SK-N-SH (cell line): ENCODE data around the gene PPP1R9A. TPM values are rescaled to one million over a fixed set of nuclear protein-coding genes. Genes with fewer than 3 reads are reported as not detected.

Experiments used
- CTCF ChIA-PET: fragments of 300-600, 350-600 bp; formaldehyde crosslinking; extraction: SDS; loops from one replicate; lab custom pipeline; 2021; lab: Yijun Ruan, JAX
- POLR2A ChIA-PET: fragments of 350-600 bp; sonication (Branson Sonifier 250); formaldehyde crosslinking; extraction: SDS; loops from one replicate; lab custom pipeline; 2020; ENCODE audit warnings: antibody characterized with exemption, inconsistent platforms; lab: Yijun Ruan, JAX
- DNase-seq: peaks from one replicate; pipeline ENCODE4 v3.0.0; 2012
- H2AFZ ChIP-seq: fragments of 200-600 bp; sonication (generic); 2 replicates; pipeline ENCODE4 v1.8.1; 2016; ENCODE audit warnings: antibody characterized with exemption, mild to moderate bottlenecking, low read depth
- H3F3A ChIP-seq: fragments of 200-600 bp; sonication (generic); replicated peaks from 2 replicates; pipeline ENCODE3; 2016; ENCODE audit warnings: antibody characterized with exemption, mild to moderate bottlenecking; ENCODE audit not compliant: insufficient read depth
- H3K27ac ChIP-seq, 2 experiments: fragments of 200-500 bp in 1 of 2; fragments of 200-600 bp in 1 of 2; sonication (Bioruptor generic) in 1 of 2; sonication (generic), shearing (Covaris generic) in 1 of 2; 2 replicates each; pipeline versions ENCODE4 v1.5.1 to v1.6.1; 2014 to 2016; ENCODE audit warnings: low read depth in 2 of 2, inconsistent platforms in 1 of 2, low read length in 1 of 2, mild to moderate bottlenecking in 1 of 2, mixed read lengths in 1 of 2
- H3K27me3 ChIP-seq: fragments of 200-600 bp; sonication (generic), shearing (Covaris generic); 2 replicates; pipeline ENCODE4 v1.6.1; 2016; ENCODE audit warnings: mixed run types; ENCODE audit not compliant: insufficient read depth
- H3K36me3 ChIP-seq, 2 experiments: fragments of 200-500 bp in 1 of 2; fragments of 200-600 bp in 1 of 2; sonication (Bioruptor generic) in 1 of 2; sonication (generic) in 1 of 2; replicated peaks in 1 of 2; 2 replicates each; pipeline versions ENCODE3 to v1.5.1; 2014 to 2016; ENCODE audit warnings: low read length in 1 of 2, mild to moderate bottlenecking in 1 of 2; ENCODE audit not compliant: insufficient read depth in 2 of 2, control insufficient read depth in 1 of 2
- H3K4me1 ChIP-seq, 2 experiments: fragments of 200-500 bp in 1 of 2; fragments of 200-600 bp in 1 of 2; sonication (Bioruptor generic) in 1 of 2; sonication (generic), shearing (Covaris generic) in 1 of 2; 2 replicates each; pipeline versions ENCODE4 v1.5.1 to v1.6.1; 2014 to 2016; ENCODE audit warnings: low read depth in 1 of 2, low read length in 1 of 2, mixed run types in 1 of 2; ENCODE audit not compliant: insufficient read depth in 2 of 2, control insufficient read depth in 1 of 2
- H3K4me2 ChIP-seq: fragments of 200-600 bp; sonication (generic), shearing (Covaris generic); 2 replicates; pipeline ENCODE4 v1.6.1; 2017; ENCODE audit warnings: mixed run types
- H3K4me3 ChIP-seq, 2 experiments: fragments of 200-500 bp in 1 of 2; fragments of 200-600 bp in 1 of 2; sonication (Bioruptor generic) in 1 of 2; sonication (generic), shearing (Covaris generic) in 1 of 2; 2 replicates each; pipeline versions ENCODE4 v1.5.1 to v1.8.1; 2014 to 2016; ENCODE audit warnings: low read depth in 2 of 2, inconsistent platforms in 1 of 2, low read length in 1 of 2, mild to moderate bottlenecking in 1 of 2, mixed read lengths in 1 of 2, moderate library complexity in 1 of 2
- H3K79me2 ChIP-seq: fragments of 200-600 bp; sonication (generic); 2 replicates; pipeline ENCODE4 v1.8.1; 2017; ENCODE audit warnings: mild to moderate bottlenecking; ENCODE audit not compliant: insufficient read depth
- H3K9ac ChIP-seq: fragments of 200-600 bp; sonication (generic); 2 replicates; pipeline ENCODE4 v1.6.1; 2017; ENCODE audit warnings: mixed run types
- H3K9me2 ChIP-seq: fragments of 200-600 bp; sonication (generic); 2 replicates; pipeline ENCODE4 v1.6.1; 2017; ENCODE audit warnings: mixed run types
- H3K9me3 ChIP-seq: fragments of 200-600 bp; sonication (generic); 2 replicates; pipeline ENCODE4 v1.6.1; 2017; ENCODE audit warnings: mixed run types, mild to moderate bottlenecking, moderate library complexity
- H4K20me1 ChIP-seq: fragments of 200-600 bp; sonication (generic); 2 replicates; pipeline ENCODE4 v1.6.1; 2017; ENCODE audit warnings: mild to moderate bottlenecking, mixed run types; ENCODE audit not compliant: insufficient read depth
- CHD2 ChIP-seq: fragments of 150-350 bp; IDR thresholded peaks from 2 replicates; pipeline ENCODE4 v1.6.1; 2018; ENCODE audit warnings: low read length; ENCODE audit not compliant: partially characterized antibody
- FOXJ3 ChIP-seq: sonication (generic); formaldehyde crosslinking; IDR thresholded peaks from 2 replicates; pipeline ENCODE4 v1.5.1; 2020; ENCODE audit warnings: mild to moderate bottlenecking, missing genetic modification reagents
- GATA2 ChIP-seq: sonication (generic); formaldehyde crosslinking; IDR thresholded peaks from 2 replicates; pipeline ENCODE4 v1.5.0; 2020; ENCODE audit warnings: mild to moderate bottlenecking, missing genetic modification reagents
- MEF2A ChIP-seq: IDR thresholded peaks from 2 replicates; pipeline ENCODE4 v1.4.0; 2012; ENCODE audit warnings: low read depth, borderline replicate concordance
- NFIC ChIP-seq: IDR thresholded peaks from 2 replicates; pipeline ENCODE4 v1.4.0; 2012; ENCODE audit warnings: borderline replicate concordance
- POLR2AphosphoS5 ChIP-seq: IDR thresholded peaks from 2 replicates; pipeline ENCODE4 v1.6.1; 2012; ENCODE audit warnings: low read depth, low read length
- RFX5 ChIP-seq: IDR thresholded peaks from 2 replicates; pipeline ENCODE4 v1.6.1; 2012; ENCODE audit warnings: mild to moderate bottlenecking, improper control_type of control experiment, low read length
- RXRA ChIP-seq: IDR thresholded peaks from 2 replicates; pipeline ENCODE4 v1.4.0; 2012; ENCODE audit warnings: low read depth, mild to moderate bottlenecking, borderline replicate concordance
- SMC3 ChIP-seq: IDR thresholded peaks from 2 replicates; pipeline ENCODE4 v1.6.1; 2012; ENCODE audit warnings: low read depth, low read length, improper control_type of control experiment
- TAF1 ChIP-seq: IDR thresholded peaks from 2 replicates; pipeline ENCODE4 v1.6.1; 2012; ENCODE audit warnings: low read depth, mild to moderate bottlenecking, low read length, moderate library complexity, borderline replicate concordance
- TCF12 ChIP-seq: IDR thresholded peaks from 2 replicates; pipeline ENCODE4 v1.4.0; 2012
- YY1 ChIP-seq: IDR thresholded peaks from 2 replicates; pipeline ENCODE4 v1.4.0; 2012; ENCODE audit warnings: low read depth, mild to moderate bottlenecking
- WGBS: methylation state at CpG from one replicate; pipeline ENCODE4 v1.1.6; 2017; ENCODE audit warnings: low lambda C conversion rate; 5-methylcytosine and 5-hydroxymethylcytosine counted together
- polyA plus RNA-seq, 3 experiments: library from polyadenylated mRNA; depleted of rRNA; stranded (reverse); fragments of >200 nt; gene quantifications; 2 replicates each; pipeline ENCODE4 v1.2.3, GENCODE V29; 2012
- TF ChIP-seq, protein P1 (sequence below): IDR thresholded peaks from 2 replicates; pipeline ENCODE4 v1.6.1; 2012; ENCODE audit warnings: mild to moderate bottlenecking, low read depth, low read length, moderate library complexity
- TF ChIP-seq, protein P2 (sequence below): IDR thresholded peaks from 2 replicates; pipeline ENCODE4 v1.4.0; 2012; ENCODE audit warnings: low read depth
- TF ChIP-seq, protein P3 (sequence below): IDR thresholded peaks from 2 replicates; pipeline ENCODE4 v1.4.0; 2012; ENCODE audit warnings: low read depth, borderline replicate concordance
- TF ChIP-seq, protein P4 (sequence below): fragments of 200-600 bp; sonication (generic); IDR thresholded peaks from 2 replicates; pipeline ENCODE4 v1.6.1; 2017; ENCODE audit warnings: antibody characterized with exemption, mild to moderate bottlenecking, moderate library complexity

The PPP1R9A gene
- polyA plus RNA-seq, 1 of the 3 experiments (the other 2 are of a cell fraction), result 0.30 TPM

DNA sequence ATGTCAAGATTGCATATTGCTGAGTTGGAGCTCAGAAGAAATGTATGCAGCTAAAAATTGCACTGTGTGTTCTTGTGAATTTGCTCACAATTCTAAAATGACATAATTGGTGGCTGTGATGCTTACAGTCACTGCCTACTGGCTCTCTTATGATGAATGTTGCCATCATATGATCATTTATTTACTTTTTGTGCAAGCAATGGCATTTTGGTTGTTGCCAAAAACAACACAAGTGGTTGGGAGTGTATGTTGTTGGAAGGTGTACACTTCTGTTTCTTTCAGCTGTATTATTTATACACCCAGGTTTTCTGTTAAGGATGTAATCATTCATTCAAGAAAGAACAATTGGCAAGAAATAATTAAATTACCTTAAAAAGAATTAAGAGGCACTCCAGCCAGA lies 388.0 kb downstream of the PPP1R9A start:
- Histone ChIP-seq H3K79me2 (no peaks in the 10 kb centered on the region), H3F3A (no peaks in the 10 kb centered on the region), H3K9me2 (no peaks in the 10 kb centered on the region), H3K27ac (no peak overlapping the region), H2AFZ (no peak overlapping the region), H3K9ac (no peak overlapping the region), H3K4me2 (no peak overlapping the region), H3K9me3 (no peaks in the 10 kb centered on the region), H3K4me1 (no peaks in the 10 kb centered on the region), H3K4me3 (no peak overlapping the region), H3K27me3 (no peaks in the 10 kb centered on the region; the same call in 1 of the 2 replicates), H4K20me1 (no peaks in the 10 kb centered on the region), H3K36me3 (no peaks in the 10 kb centered on the region)
- CTCF ChIA-PET, result no interaction called here
- TF ChIP-seq, protein P1, sequence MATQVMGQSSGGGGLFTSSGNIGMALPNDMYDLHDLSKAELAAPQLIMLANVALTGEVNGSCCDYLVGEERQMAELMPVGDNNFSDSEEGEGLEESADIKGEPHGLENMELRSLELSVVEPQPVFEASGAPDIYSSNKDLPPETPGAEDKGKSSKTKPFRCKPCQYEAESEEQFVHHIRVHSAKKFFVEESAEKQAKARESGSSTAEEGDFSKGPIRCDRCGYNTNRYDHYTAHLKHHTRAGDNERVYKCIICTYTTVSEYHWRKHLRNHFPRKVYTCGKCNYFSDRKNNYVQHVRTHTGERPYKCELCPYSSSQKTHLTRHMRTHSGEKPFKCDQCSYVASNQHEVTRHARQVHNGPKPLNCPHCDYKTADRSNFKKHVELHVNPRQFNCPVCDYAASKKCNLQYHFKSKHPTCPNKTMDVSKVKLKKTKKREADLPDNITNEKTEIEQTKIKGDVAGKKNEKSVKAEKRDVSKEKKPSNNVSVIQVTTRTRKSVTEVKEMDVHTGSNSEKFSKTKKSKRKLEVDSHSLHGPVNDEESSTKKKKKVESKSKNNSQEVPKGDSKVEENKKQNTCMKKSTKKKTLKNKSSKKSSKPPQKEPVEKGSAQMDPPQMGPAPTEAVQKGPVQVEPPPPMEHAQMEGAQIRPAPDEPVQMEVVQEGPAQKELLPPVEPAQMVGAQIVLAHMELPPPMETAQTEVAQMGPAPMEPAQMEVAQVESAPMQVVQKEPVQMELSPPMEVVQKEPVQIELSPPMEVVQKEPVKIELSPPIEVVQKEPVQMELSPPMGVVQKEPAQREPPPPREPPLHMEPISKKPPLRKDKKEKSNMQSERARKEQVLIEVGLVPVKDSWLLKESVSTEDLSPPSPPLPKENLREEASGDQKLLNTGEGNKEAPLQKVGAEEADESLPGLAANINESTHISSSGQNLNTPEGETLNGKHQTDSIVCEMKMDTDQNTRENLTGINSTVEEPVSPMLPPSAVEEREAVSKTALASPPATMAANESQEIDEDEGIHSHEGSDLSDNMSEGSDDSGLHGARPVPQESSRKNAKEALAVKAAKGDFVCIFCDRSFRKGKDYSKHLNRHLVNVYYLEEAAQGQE, result no peak
- TF ChIP-seq YY1 (no peak), CHD2 (no peak), TCF12 (no peak)
- TF ChIP-seq, protein P2, sequence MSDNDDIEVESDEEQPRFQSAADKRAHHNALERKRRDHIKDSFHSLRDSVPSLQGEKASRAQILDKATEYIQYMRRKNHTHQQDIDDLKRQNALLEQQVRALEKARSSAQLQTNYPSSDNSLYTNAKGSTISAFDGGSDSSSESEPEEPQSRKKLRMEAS, result no peak
- TF ChIP-seq, protein P3, sequence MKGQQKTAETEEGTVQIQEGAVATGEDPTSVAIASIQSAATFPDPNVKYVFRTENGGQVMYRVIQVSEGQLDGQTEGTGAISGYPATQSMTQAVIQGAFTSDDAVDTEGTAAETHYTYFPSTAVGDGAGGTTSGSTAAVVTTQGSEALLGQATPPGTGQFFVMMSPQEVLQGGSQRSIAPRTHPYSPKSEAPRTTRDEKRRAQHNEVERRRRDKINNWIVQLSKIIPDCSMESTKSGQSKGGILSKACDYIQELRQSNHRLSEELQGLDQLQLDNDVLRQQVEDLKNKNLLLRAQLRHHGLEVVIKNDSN, result no peak
- POLR2A ChIA-PET, result no interaction called here
- DNase-seq, result no peak

DNA sequence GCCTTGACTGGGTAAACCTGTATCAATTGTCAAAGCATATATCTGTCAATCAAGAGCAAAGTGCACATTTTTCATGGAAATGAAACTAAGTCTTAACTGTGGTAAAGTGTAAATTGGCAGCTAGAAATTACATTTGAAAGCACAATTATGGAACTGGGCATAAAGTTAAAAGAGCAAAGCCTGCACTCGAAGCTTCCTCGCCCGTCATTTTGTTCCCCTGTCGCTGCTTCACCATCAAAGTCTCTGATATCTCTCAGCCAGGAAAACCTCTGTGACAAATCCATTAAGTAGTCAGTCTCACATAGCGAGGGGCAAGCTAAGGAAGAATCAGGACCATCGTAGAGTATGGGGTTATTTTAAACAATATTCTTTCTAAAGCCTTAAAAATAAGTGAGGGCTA lies 389.1 kb downstream of the PPP1R9A start:
- Histone ChIP-seq H3K4me1 (no peaks in the 10 kb centered on the region), H4K20me1 (no peaks in the 10 kb centered on the region), H3K9ac (no peak overlapping the region), H3K4me2 (no peak overlapping the region), H2AFZ (no peak overlapping the region), H3F3A (no peaks in the 10 kb centered on the region), H3K27ac (no peak overlapping the region), H3K27me3 (no peaks in the 10 kb centered on the region; the same call in 1 of the 2 replicates), H3K36me3 (no peaks in the 10 kb centered on the region), H3K4me3 (no peak overlapping the region), H3K9me2 (no peaks in the 10 kb centered on the region), H3K79me2 (no peaks in the 10 kb centered on the region), H3K9me3 (no peaks in the 10 kb centered on the region)
- POLR2A ChIA-PET, result no interaction called here
- no peak for DNase-seq
- CTCF ChIA-PET, result no interaction called here
- TF ChIP-seq CHD2, result no peak
- TF ChIP-seq GATA2 (CRISPR knock-in tag), result no peak
- TF ChIP-seq, protein P3, result no peak
- no peak for TF ChIP-seq RFX5
- TF ChIP-seq SMC3, result no peak
- no peak for TF ChIP-seq TAF1
- TF ChIP-seq RXRA, result no peak
- TF ChIP-seq, protein P4, sequence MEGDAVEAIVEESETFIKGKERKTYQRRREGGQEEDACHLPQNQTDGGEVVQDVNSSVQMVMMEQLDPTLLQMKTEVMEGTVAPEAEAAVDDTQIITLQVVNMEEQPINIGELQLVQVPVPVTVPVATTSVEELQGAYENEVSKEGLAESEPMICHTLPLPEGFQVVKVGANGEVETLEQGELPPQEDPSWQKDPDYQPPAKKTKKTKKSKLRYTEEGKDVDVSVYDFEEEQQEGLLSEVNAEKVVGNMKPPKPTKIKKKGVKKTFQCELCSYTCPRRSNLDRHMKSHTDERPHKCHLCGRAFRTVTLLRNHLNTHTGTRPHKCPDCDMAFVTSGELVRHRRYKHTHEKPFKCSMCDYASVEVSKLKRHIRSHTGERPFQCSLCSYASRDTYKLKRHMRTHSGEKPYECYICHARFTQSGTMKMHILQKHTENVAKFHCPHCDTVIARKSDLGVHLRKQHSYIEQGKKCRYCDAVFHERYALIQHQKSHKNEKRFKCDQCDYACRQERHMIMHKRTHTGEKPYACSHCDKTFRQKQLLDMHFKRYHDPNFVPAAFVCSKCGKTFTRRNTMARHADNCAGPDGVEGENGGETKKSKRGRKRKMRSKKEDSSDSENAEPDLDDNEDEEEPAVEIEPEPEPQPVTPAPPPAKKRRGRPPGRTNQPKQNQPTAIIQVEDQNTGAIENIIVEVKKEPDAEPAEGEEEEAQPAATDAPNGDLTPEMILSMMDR, result no peak
- TF ChIP-seq POLR2AphosphoS5, result no peak
- TF ChIP-seq MEF2A, result no peak
- TF ChIP-seq NFIC, result no peak
- TF ChIP-seq, protein P2, result no peak
- TF ChIP-seq FOXJ3 (CRISPR knock-in tag), result no peak
- WGBS, result 64% methylated on average over 6 of the region's 6 CpGs
